SK-N-SH (cell line): ENCODE results near the gene NGLY1. TPM values are rescaled to one million over a fixed set of nuclear protein-coding genes. Genes with fewer than 3 reads are reported as not detected.

ENCODE experiments used
- CTCF ChIA-PET: fragments of 300-600, 350-600 bp; formaldehyde crosslinking; extraction: SDS; loops from one replicate; lab custom pipeline; 2021; lab: Yijun Ruan, JAX
- POLR2A ChIA-PET: fragments of 350-600 bp; sonication (Branson Sonifier 250); formaldehyde crosslinking; extraction: SDS; loops from one replicate; lab custom pipeline; 2020; ENCODE audit warnings: antibody characterized with exemption, inconsistent platforms; lab: Yijun Ruan, JAX
- DNase-seq: peaks from one replicate; pipeline ENCODE4 v3.0.0; 2012
- H2AFZ ChIP-seq: fragments of 200-600 bp; sonication (generic); 2 replicates; pipeline ENCODE4 v1.8.1; 2016; ENCODE audit warnings: antibody characterized with exemption, mild to moderate bottlenecking, low read depth
- H3F3A ChIP-seq: fragments of 200-600 bp; sonication (generic); replicated peaks from 2 replicates; pipeline ENCODE3; 2016; ENCODE audit warnings: antibody characterized with exemption, mild to moderate bottlenecking; ENCODE audit not compliant: insufficient read depth
- H3K27ac ChIP-seq, 2 experiments: fragments of 200-500 bp in 1 of 2; fragments of 200-600 bp in 1 of 2; sonication (Bioruptor generic) in 1 of 2; sonication (generic), shearing (Covaris generic) in 1 of 2; 2 replicates each; pipeline versions ENCODE4 v1.5.1 to v1.6.1; 2014 to 2016; ENCODE audit warnings: low read depth in 2 of 2, inconsistent platforms in 1 of 2, low read length in 1 of 2, mild to moderate bottlenecking in 1 of 2, mixed read lengths in 1 of 2
- H3K27me3 ChIP-seq: fragments of 200-600 bp; sonication (generic), shearing (Covaris generic); 2 replicates; pipeline ENCODE4 v1.6.1; 2016; ENCODE audit warnings: mixed run types; ENCODE audit not compliant: insufficient read depth
- H3K36me3 ChIP-seq, 2 experiments: fragments of 200-500 bp in 1 of 2; fragments of 200-600 bp in 1 of 2; sonication (Bioruptor generic) in 1 of 2; sonication (generic) in 1 of 2; replicated peaks in 1 of 2; 2 replicates each; pipeline versions ENCODE3 to v1.5.1; 2014 to 2016; ENCODE audit warnings: low read length in 1 of 2, mild to moderate bottlenecking in 1 of 2; ENCODE audit not compliant: insufficient read depth in 2 of 2, control insufficient read depth in 1 of 2
- H3K4me1 ChIP-seq, 2 experiments: fragments of 200-500 bp in 1 of 2; fragments of 200-600 bp in 1 of 2; sonication (Bioruptor generic) in 1 of 2; sonication (generic), shearing (Covaris generic) in 1 of 2; 2 replicates each; pipeline versions ENCODE4 v1.5.1 to v1.6.1; 2014 to 2016; ENCODE audit warnings: low read depth in 1 of 2, low read length in 1 of 2, mixed run types in 1 of 2; ENCODE audit not compliant: insufficient read depth in 2 of 2, control insufficient read depth in 1 of 2
- H3K4me2 ChIP-seq: fragments of 200-600 bp; sonication (generic), shearing (Covaris generic); 2 replicates; pipeline ENCODE4 v1.6.1; 2017; ENCODE audit warnings: mixed run types
- H3K4me3 ChIP-seq, 2 experiments: fragments of 200-500 bp in 1 of 2; fragments of 200-600 bp in 1 of 2; sonication (Bioruptor generic) in 1 of 2; sonication (generic), shearing (Covaris generic) in 1 of 2; 2 replicates each; pipeline versions ENCODE4 v1.5.1 to v1.8.1; 2014 to 2016; ENCODE audit warnings: low read depth in 2 of 2, inconsistent platforms in 1 of 2, low read length in 1 of 2, mild to moderate bottlenecking in 1 of 2, mixed read lengths in 1 of 2, moderate library complexity in 1 of 2
- H3K79me2 ChIP-seq: fragments of 200-600 bp; sonication (generic); 2 replicates; pipeline ENCODE4 v1.8.1; 2017; ENCODE audit warnings: mild to moderate bottlenecking; ENCODE audit not compliant: insufficient read depth
- H3K9ac ChIP-seq: fragments of 200-600 bp; sonication (generic); 2 replicates; pipeline ENCODE4 v1.6.1; 2017; ENCODE audit warnings: mixed run types
- H3K9me2 ChIP-seq: fragments of 200-600 bp; sonication (generic); 2 replicates; pipeline ENCODE4 v1.6.1; 2017; ENCODE audit warnings: mixed run types
- H3K9me3 ChIP-seq: fragments of 200-600 bp; sonication (generic); 2 replicates; pipeline ENCODE4 v1.6.1; 2017; ENCODE audit warnings: mixed run types, mild to moderate bottlenecking, moderate library complexity
- H4K20me1 ChIP-seq: fragments of 200-600 bp; sonication (generic); 2 replicates; pipeline ENCODE4 v1.6.1; 2017; ENCODE audit warnings: mild to moderate bottlenecking, mixed run types; ENCODE audit not compliant: insufficient read depth
- EZH2phosphoT487 ChIP-seq: fragments of 200-600 bp; sonication (generic); IDR thresholded peaks from 2 replicates; pipeline ENCODE4 v1.6.1; 2017; ENCODE audit warnings: low read depth, mixed run types, mild to moderate bottlenecking, antibody characterized with exemption, moderate library complexity, borderline replicate concordance
- GABPA ChIP-seq: IDR thresholded peaks from 2 replicates; pipeline ENCODE4 v1.4.0; 2012; ENCODE audit warnings: low read depth, mild to moderate bottlenecking
- JUND ChIP-seq: IDR thresholded peaks from 2 replicates; pipeline ENCODE4 v1.4.0; 2012
- MEF2A ChIP-seq: IDR thresholded peaks from 2 replicates; pipeline ENCODE4 v1.4.0; 2012; ENCODE audit warnings: low read depth, borderline replicate concordance
- NFIC ChIP-seq: IDR thresholded peaks from 2 replicates; pipeline ENCODE4 v1.4.0; 2012; ENCODE audit warnings: borderline replicate concordance
- RXRA ChIP-seq: IDR thresholded peaks from 2 replicates; pipeline ENCODE4 v1.4.0; 2012; ENCODE audit warnings: low read depth, mild to moderate bottlenecking, borderline replicate concordance
- WGBS: methylation state at CpG from one replicate; pipeline ENCODE4 v1.1.6; 2017; ENCODE audit warnings: low lambda C conversion rate; 5-methylcytosine and 5-hydroxymethylcytosine counted together
- polyA plus RNA-seq, 3 experiments: library from polyadenylated mRNA; depleted of rRNA; stranded (reverse); fragments of >200 nt; gene quantifications; 2 replicates each; pipeline ENCODE4 v1.2.3, GENCODE V29; 2012
- TF ChIP-seq, protein P1 (sequence below): fragments of 200-600 bp; sonication (generic); IDR thresholded peaks from 2 replicates; pipeline ENCODE4 v1.6.1; 2017; ENCODE audit warnings: antibody characterized with exemption, mild to moderate bottlenecking, moderate library complexity
- TF ChIP-seq, protein P2 (sequence below): IDR thresholded peaks from 2 replicates; pipeline ENCODE4 v1.4.0; 2012; ENCODE audit warnings: low read depth

Gene NGLY1
- polyA plus RNA-seq, 1 of the 3 experiments (the other 2 are of a cell fraction), result 6.0 TPM

DNA sequence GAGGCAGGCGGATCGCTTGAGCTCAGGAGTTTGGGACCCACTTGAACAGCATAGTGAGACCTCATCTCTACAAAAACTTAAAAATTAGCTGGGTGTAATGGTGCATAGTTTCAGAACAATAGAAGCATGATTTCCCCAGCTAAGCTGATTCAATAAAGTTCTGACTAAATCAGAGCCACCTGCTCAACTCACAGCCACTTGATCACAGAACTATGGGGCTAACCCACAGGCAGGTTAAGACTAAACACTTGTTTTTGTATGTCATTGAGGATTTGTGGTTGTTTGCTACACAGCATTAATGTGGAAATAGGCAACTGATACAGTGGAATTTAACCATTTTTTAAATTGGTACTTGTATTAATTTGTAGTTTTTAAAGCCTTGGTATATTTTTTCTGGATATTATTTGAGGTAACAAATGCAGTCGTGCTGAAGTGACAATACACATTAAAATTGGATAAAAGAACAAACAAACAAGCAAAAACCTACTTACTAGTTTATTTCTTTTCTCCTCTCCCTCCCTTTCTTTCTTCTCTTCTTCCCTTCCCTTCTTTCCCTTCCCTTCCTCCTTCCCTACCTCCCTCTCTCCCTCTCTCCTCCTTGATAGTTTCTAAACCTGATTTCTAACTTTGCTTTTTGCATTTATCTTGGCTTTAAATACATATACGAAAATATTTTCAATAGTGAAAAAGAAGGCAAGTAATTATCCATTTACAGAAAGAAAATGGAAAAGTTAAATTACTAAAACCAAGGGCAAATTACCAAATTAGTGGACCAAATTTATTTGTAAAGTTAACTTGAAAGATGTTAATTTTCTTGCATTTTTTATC, 38.7 kb upstream of the NGLY1 start:
- Histone ChIP-seq H3K27ac (no peak overlapping the region), H4K20me1 (no peaks in the 10 kb centered on the region), H3K4me1 (peaks cover 0 to 15% of the 10 kb centered on the region in 2 experiments; a peak in 2 of 4 replicates), H3K9me2 (no peaks in the 10 kb centered on the region), H3K4me2 (no peak overlapping the region), H3K79me2 (no peaks in the 10 kb centered on the region), H3K9ac (no peak overlapping the region), H3F3A (peaks cover 5% of the 10 kb centered on the region), H3K36me3 (no peaks in the 10 kb centered on the region), H3K4me3 (no peak overlapping the region), H3K9me3 (no peaks in the 10 kb centered on the region), H3K27me3 (no peaks in the 10 kb centered on the region; the same call in 1 of the 2 replicates), H2AFZ (no peak overlapping the region)
- TF ChIP-seq RXRA, result no peak
- TF ChIP-seq JUND, result no peak
- TF ChIP-seq, protein P1, sequence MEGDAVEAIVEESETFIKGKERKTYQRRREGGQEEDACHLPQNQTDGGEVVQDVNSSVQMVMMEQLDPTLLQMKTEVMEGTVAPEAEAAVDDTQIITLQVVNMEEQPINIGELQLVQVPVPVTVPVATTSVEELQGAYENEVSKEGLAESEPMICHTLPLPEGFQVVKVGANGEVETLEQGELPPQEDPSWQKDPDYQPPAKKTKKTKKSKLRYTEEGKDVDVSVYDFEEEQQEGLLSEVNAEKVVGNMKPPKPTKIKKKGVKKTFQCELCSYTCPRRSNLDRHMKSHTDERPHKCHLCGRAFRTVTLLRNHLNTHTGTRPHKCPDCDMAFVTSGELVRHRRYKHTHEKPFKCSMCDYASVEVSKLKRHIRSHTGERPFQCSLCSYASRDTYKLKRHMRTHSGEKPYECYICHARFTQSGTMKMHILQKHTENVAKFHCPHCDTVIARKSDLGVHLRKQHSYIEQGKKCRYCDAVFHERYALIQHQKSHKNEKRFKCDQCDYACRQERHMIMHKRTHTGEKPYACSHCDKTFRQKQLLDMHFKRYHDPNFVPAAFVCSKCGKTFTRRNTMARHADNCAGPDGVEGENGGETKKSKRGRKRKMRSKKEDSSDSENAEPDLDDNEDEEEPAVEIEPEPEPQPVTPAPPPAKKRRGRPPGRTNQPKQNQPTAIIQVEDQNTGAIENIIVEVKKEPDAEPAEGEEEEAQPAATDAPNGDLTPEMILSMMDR, result no peak
- TF ChIP-seq EZH2phosphoT487, result no peak
- POLR2A ChIA-PET, result no interaction called here
- DNase-seq, result no peak
- CTCF ChIA-PET, result no interaction called here
- 63% methylated on average over 4 of the region's 4 CpGs for WGBS

DNA sequence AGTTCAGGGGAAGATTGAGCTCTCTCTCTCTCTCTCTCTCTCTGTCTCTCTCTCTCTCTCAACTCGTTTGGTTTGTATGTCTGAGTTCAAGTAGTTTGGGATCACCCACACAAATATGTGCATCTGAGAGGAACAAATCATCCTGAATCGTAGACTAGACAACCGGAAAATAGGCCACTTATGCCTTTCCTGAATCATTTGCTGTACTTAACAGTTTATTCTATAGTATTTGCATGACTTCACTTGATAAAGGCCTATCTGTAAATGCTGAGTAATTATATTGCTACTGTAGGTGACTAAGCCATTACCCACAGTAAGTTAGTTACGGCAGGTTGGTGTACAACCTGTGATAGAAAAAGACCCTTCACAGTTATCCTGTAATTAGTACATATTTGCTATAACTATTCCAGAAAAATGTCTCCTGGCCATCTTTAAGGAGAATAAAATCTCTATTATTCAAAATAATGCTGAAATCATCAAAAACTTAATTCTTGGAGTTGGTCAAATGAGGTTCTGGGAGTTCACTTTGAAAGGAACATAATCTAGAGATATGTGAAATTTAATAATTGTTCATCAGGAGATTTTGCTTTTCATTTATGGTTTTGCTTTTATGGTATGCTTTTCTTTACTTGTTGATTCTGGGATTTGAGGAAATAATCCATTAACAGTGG, 37.7 kb upstream of the NGLY1 start:
- CTCF ChIA-PET, result interaction anchor here (1.4 kb wide), 1 partner anchor 11 kb away, joined by 3 read pairs; no protein-coding TSS in a partner anchor

More for the DNA sequence above, 37.7 kb upstream of the NGLY1 start:
- no peaks in the 10 kb centered on the region; the same call in 1 of the 2 replicates for H3K27me3 ChIP-seq
- H3K9me2 ChIP-seq, result no peaks in the 10 kb centered on the region
- H3K9me3 ChIP-seq, result no peaks in the 10 kb centered on the region
- POLR2A ChIA-PET, result no interaction called here
- H3F3A ChIP-seq, result peaks cover 5% of the 10 kb centered on the region
- H3K4me3 ChIP-seq, result no peak overlapping the region
- no peaks in the 10 kb centered on the region for H3K36me3 ChIP-seq
- DNase-seq, result no peak
- 37% methylated on average over 4 of the region's 4 CpGs for WGBS
- no peak for TF ChIP-seq NFIC
- no peak for TF ChIP-seq GABPA
- TF ChIP-seq MEF2A, result no peak
- TF ChIP-seq, protein P2, sequence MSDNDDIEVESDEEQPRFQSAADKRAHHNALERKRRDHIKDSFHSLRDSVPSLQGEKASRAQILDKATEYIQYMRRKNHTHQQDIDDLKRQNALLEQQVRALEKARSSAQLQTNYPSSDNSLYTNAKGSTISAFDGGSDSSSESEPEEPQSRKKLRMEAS, result no peak
- H3K27ac ChIP-seq, result peak overlapping the region in 1 of 2 experiments; percentile 69; a peak in 2 of 4 replicates
- H4K20me1 ChIP-seq, result no peaks in the 10 kb centered on the region
- H2AFZ ChIP-seq, result no peak overlapping the region
- peak overlapping the region; percentile 45 for H3K4me2 ChIP-seq
- peaks cover 0 to 15% of the 10 kb centered on the region in 2 experiments; a peak in 2 of 4 replicates for H3K4me1 ChIP-seq
- H3K9ac ChIP-seq, result 0 out of 2 replicates have a peak overlapping the region, but pooled peaks have one; percentile 25
- H3K79me2 ChIP-seq, result no peaks in the 10 kb centered on the region
